Caco-2 (cell line): ENCODE data around the gene PLPPR1. TPM values are rescaled to one million over a fixed set of nuclear protein-coding genes. Genes with fewer than 3 reads are reported as not detected.

Experiments used
- BruUV-seq: library from RNA; stranded (reverse); fragments of 400-500 nt; replicated peaks from 2 replicates; lab custom pipeline; 2021; lab: Mats Ljungman, UMichigan
- CTCF ChIA-PET: fragments of 300-600 bp; sonication (Branson Sonifier 250); formaldehyde crosslinking; loops from one replicate; lab custom pipeline; 2022; ENCODE audit warnings: antibody characterized with exemption; lab: Charles Lee
- POLR2A ChIA-PET: fragments of 300-600 bp; sonication (Branson Sonifier 250); formaldehyde crosslinking; loops from one replicate; lab custom pipeline; 2022; ENCODE audit warnings: antibody characterized with exemption; lab: Charles Lee
- DNase-seq, 2 experiments: peaks; one replicate each; pipeline versions ENCODE4 v3.0.0 to v3.0.0-alpha.2; 2020 to 2022
- H3K27me3 ChIP-seq: replicated peaks from 2 replicates; pipeline ENCODE4 v1.6.0; 2011; ENCODE audit warnings: low read length; ENCODE audit not compliant: control insufficient read depth, insufficient read depth
- H3K36me3 ChIP-seq: 2 replicates; pipeline ENCODE4 v1.5.1; 2011; ENCODE audit warnings: low read length; ENCODE audit not compliant: control insufficient read depth, insufficient read depth
- H3K4me1 ChIP-seq: fragments of 250-450 bp; sonication (Bioruptor Pico); 2 replicates; pipeline ENCODE4 v1.5.1; 2020; ENCODE audit warnings: mild to moderate bottlenecking
- H3K4me3 ChIP-seq: 2 replicates; pipeline ENCODE4 v1.5.1; 2011; ENCODE audit warnings: low read depth, mild to moderate bottlenecking, control low read depth, low read length
- H3K9me3 ChIP-seq: fragments of 250-450 bp; sonication (Bioruptor Pico); 2 replicates; pipeline ENCODE4 v1.5.1; 2020; ENCODE audit warnings: mild to moderate bottlenecking, moderate library complexity
- H3K27ac Mint-ChIP-seq: one replicate; pipeline ENCODE4 v1.8.0; 2022; ENCODE audit warnings: mixed read lengths; ENCODE audit not compliant: unreplicated experiment
- H3K27me3 Mint-ChIP-seq: one replicate; pipeline ENCODE4 v1.8.0; 2022; ENCODE audit warnings: mixed read lengths; ENCODE audit not compliant: insufficient read depth, unreplicated experiment
- H3K36me3 Mint-ChIP-seq: one replicate; pipeline ENCODE4 v1.8.0; 2022; ENCODE audit warnings: mild to moderate bottlenecking, mixed read lengths; ENCODE audit not compliant: insufficient read depth, unreplicated experiment
- H3K4me1 Mint-ChIP-seq: one replicate; pipeline ENCODE4 v1.8.0; 2022; ENCODE audit warnings: low read depth, mixed read lengths; ENCODE audit not compliant: unreplicated experiment
- H3K4me3 Mint-ChIP-seq: one replicate; pipeline ENCODE4 v1.8.0; 2022; ENCODE audit warnings: mild to moderate bottlenecking, moderate library complexity, mixed read lengths; ENCODE audit not compliant: unreplicated experiment
- H3K9me3 Mint-ChIP-seq: one replicate; pipeline ENCODE4 v1.8.0; 2022; ENCODE audit warnings: mixed read lengths; ENCODE audit not compliant: unreplicated experiment
- CTCF ChIP-seq, 2 experiments: fragments of 200-600 bp in 1 of 2; IDR thresholded peaks; 1 replicate in 1 of 2; 2 replicates in 1 of 2; pipeline versions ENCODE4 v1.5.1 to v1.8.0; 2011 to 2022; ENCODE audit warnings: antibody characterized with exemption in 1 of 2, control low read depth in 1 of 2, inconsistent platforms in 1 of 2, low read depth in 1 of 2, low read length in 1 of 2, mild to moderate bottlenecking in 1 of 2, moderate library complexity in 1 of 2; ENCODE audit not compliant: insufficient read depth in 1 of 2, severe bottlenecking in 1 of 2, unreplicated experiment in 1 of 2
- intact Hi-C: fragments of 100-400 bp; cut with micrococcal nuclease; formaldehyde crosslinking; loops from one replicate; pipeline ENCODE4 v1.10.0; 2022; ENCODE audit not compliant: unreplicated experiment
- total RNA-seq: library from RNA; stranded (reverse); gene quantifications from 2 replicates; pipeline ENCODE4 v1.2.3, GENCODE V29; 2022

PLPPR1 gene
- total RNA-seq, 1 experiment from 2014 or later = not detected

GRCh38 chr9:101131326-101131725, 102.8 kb downstream of the PLPPR1 start:
- ChIA-PET POLR2A (no interaction called here), CTCF (interaction anchor here (0.9 kb wide), 1 partner anchor 12 kb away, joined by 5 read pairs; no protein-coding TSS in a partner anchor)
- no peak for TF ChIP-seq CTCF (IDR thresholded peaks at IDR 0.05; ENCODE audit: insufficient read depth in 1 of 2, low read depth in 1 of 2, low read length in 1 of 2, severe bottlenecking in 1 of 2, unreplicated experiment in 1 of 2)
- Mint-ChIP-seq H3K4me1 (no peaks in the 10 kb centered on the region), H3K9me3 (peaks cover 10% of the 10 kb centered on the region), H3K27me3 (peaks cover 3% of the 10 kb centered on the region), H3K4me3 (no peak overlapping the region), H3K36me3 (no peaks in the 10 kb centered on the region), H3K27ac (no peak overlapping the region)
- no peaks in the 10 kb centered on the region for H3K4me1 ChIP-seq
- no peak for DNase-seq
- no peaks in the 10 kb centered on the region for H3K36me3 ChIP-seq
- no peaks in the 10 kb centered on the region for H3K9me3 ChIP-seq
- no peaks in the 10 kb centered on the region for H3K27me3 ChIP-seq
- H3K4me3 ChIP-seq = no peak overlapping the region
- intact Hi-C loops = no loop called here
- BruUV-seq = no TSS peak

- BruUV-seq = no TSS peak
- ChIA-PET POLR2A (no interaction called here), CTCF (no interaction called here)
- Mint-ChIP-seq H3K27me3 (peaks cover 3% of the 10 kb centered on the region), H3K4me3 (no peak overlapping the region), H3K9me3 (no peaks in the 10 kb centered on the region), H3K4me1 (no peaks in the 10 kb centered on the region), H3K36me3 (no peaks in the 10 kb centered on the region), H3K27ac (no peak overlapping the region)
- Histone ChIP-seq H3K36me3 (no peaks in the 10 kb centered on the region), H3K9me3 (no peaks in the 10 kb centered on the region), H3K27me3 (no peaks in the 10 kb centered on the region), H3K4me1 (no peaks in the 10 kb centered on the region), H3K4me3 (no peak overlapping the region)
- TF ChIP-seq CTCF (IDR thresholded peaks at IDR 0.05; ENCODE audit: insufficient read depth in 1 of 2, low read depth in 1 of 2, low read length in 1 of 2, severe bottlenecking in 1 of 2, unreplicated experiment in 1 of 2) = no peak
- DNase-seq = no peak
- intact Hi-C loops = no loop called here
Measured at GRCh38 chr9:101132801-101133200, 104.3 kb downstream of the PLPPR1 start.

GRCh38 chr9:101138509-101138908, 110.0 kb downstream of the PLPPR1 start:
- Mint-ChIP-seq H3K4me3 (no peak overlapping the region), H3K9me3 (no peaks in the 10 kb centered on the region), H3K27ac (no peak overlapping the region), H3K27me3 (peaks cover 3% of the 10 kb centered on the region), H3K4me1 (no peaks in the 10 kb centered on the region), H3K36me3 (no peaks in the 10 kb centered on the region)
- BruUV-seq = no TSS peak
- no peaks in the 10 kb centered on the region for H3K27me3 ChIP-seq
- no peaks in the 10 kb centered on the region for H3K4me1 ChIP-seq
- no peak overlapping the region for H3K4me3 ChIP-seq
- intact Hi-C loops = no loop called here
- no peak for DNase-seq
- CTCF ChIA-PET = no interaction called here
- no peaks in the 10 kb centered on the region for H3K36me3 ChIP-seq
- TF ChIP-seq CTCF (IDR thresholded peaks at IDR 0.05; ENCODE audit: insufficient read depth in 1 of 2, low read depth in 1 of 2, low read length in 1 of 2, severe bottlenecking in 1 of 2, unreplicated experiment in 1 of 2) = no peak
- no peaks in the 10 kb centered on the region for H3K9me3 ChIP-seq
- POLR2A ChIA-PET = no interaction called here
